Smooth muscle cell (in vitro differentiated cells): ENCODE results near the gene SAA4. TPM values are rescaled to one million over a fixed set of nuclear protein-coding genes. Genes with fewer than 3 reads are reported as not detected.

ENCODE experiments used
- DNase-seq: peaks from one replicate; lab custom pipeline; 2025; ENCODE audit not compliant: unreplicated experiment; lab: John Stamatoyannopoulos, UW
- H2AFZ ChIP-seq: fragments of 200-600 bp; sonication (generic); 2 replicates; pipeline ENCODE4 v1.6.0; 2016; ENCODE audit warnings: antibody characterized with exemption, low read depth, mild to moderate bottlenecking
- H3F3A ChIP-seq: fragments of 200-600 bp; sonication (generic); 2 replicates; pipeline ENCODE4 v1.6.0; 2017; ENCODE audit warnings: antibody characterized with exemption, low read depth
- H3K27ac ChIP-seq: fragments of 200-600 bp; sonication (generic); 2 replicates; pipeline ENCODE4 v1.5.1; 2016; ENCODE audit warnings: low read depth, mild to moderate bottlenecking
- H3K27me3 ChIP-seq: fragments of 200-600 bp; sonication (generic); 2 replicates; pipeline ENCODE4 v1.6.1; 2016; ENCODE audit warnings: low read depth, mild to moderate bottlenecking
- H3K36me3 ChIP-seq: fragments of 200-600 bp; sonication (generic); 2 replicates; pipeline ENCODE4 v1.5.1; 2016; ENCODE audit warnings: low read depth
- H3K4me1 ChIP-seq: fragments of 200-600 bp; sonication (generic); 2 replicates; pipeline ENCODE4 v1.5.1; 2016; ENCODE audit warnings: low read depth
- H3K4me2 ChIP-seq: fragments of 200-600 bp; sonication (generic); 2 replicates; pipeline ENCODE4 v1.6.0; 2016; ENCODE audit warnings: mild to moderate bottlenecking
- H3K4me3 ChIP-seq: fragments of 200-600 bp; sonication (generic); 2 replicates; pipeline ENCODE4 v1.5.1; 2016; ENCODE audit warnings: mild to moderate bottlenecking
- H3K79me2 ChIP-seq: fragments of 200-600 bp; sonication (generic); 2 replicates; pipeline ENCODE4 v1.6.0; 2016; ENCODE audit warnings: low read depth, mild to moderate bottlenecking
- H3K9ac ChIP-seq: fragments of 200-600 bp; sonication (generic); 2 replicates; pipeline ENCODE4 v1.6.0; 2016; ENCODE audit warnings: low read depth
- H3K9me3 ChIP-seq: fragments of 200-600 bp; sonication (generic); replicated peaks from 2 replicates; pipeline ENCODE4 v1.5.1; 2016; ENCODE audit warnings: low read depth
- H4K20me1 ChIP-seq: fragments of 200-600 bp; sonication (generic); 2 replicates; pipeline ENCODE4 v1.6.0; 2016; ENCODE audit warnings: low read depth
- WGBS: methylation state at CpG from one replicate; pipeline ENCODE4 v1.1.7; 2016; ENCODE audit warnings: low lambda C conversion rate; 5-methylcytosine and 5-hydroxymethylcytosine counted together
- polyA plus RNA-seq: library from polyadenylated mRNA; unstranded; fragments of >200 nt; fragmentation: Nextera tagmentation; extraction: Ambion mirVana; gene quantifications from 2 replicates; pipeline ENCODE4 v1.2.1, GENCODE V29; 2016
- total RNA-seq: library from RNA; depleted of rRNA; stranded (reverse); fragments of >200 nt; gene quantifications from 2 replicates; pipeline ENCODE4 v1.2.3, GENCODE V29; 2014
- TF ChIP-seq, protein P1 (sequence below): fragments of 200-600 bp; sonication (generic); IDR thresholded peaks from 2 replicates; pipeline ENCODE4 v1.5.1; 2017; ENCODE audit warnings: borderline replicate concordance, mild to moderate bottlenecking, antibody characterized with exemption; ENCODE audit not compliant: insufficient read depth, poor library complexity, severe bottlenecking

Gene SAA4
- total and polyA plus RNA-seq, 2 experiments from 2014 or later = not detected

DNA sequence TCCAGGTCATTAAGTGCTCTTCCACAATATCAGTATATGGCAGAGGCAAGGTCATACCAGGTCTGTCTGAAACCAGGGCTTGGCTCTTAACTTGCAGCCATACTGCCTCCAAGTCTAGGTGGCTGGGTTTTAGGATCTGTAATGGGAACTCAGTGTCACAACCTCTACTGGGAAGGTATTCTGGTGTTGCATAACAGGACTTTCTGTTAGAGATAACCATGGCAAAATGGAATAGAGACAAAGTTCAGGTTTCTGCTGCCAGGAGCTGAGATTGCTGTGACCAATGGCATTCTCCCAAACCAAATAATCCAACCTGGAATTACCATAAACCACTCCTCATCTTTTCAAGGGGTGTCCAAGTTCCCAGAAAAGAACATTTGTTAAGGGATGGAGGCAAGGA, 22.7 kb upstream of the SAA4 start:
- Histone ChIP-seq H3K4me3 (no peak overlapping the region), H2AFZ (no peak overlapping the region), H4K20me1 (no peaks in the 10 kb centered on the region), H3K27me3 (no peaks in the 10 kb centered on the region), H3K27ac (no peak overlapping the region), H3K36me3 (no peaks in the 10 kb centered on the region), H3K79me2 (no peaks in the 10 kb centered on the region), H3K4me2 (no peak overlapping the region), H3K9me3 (no peaks in the 10 kb centered on the region), H3K4me1 (no peaks in the 10 kb centered on the region), H3K9ac (no peak overlapping the region), H3F3A (no peaks in the 10 kb centered on the region)
- TF ChIP-seq, protein P1, sequence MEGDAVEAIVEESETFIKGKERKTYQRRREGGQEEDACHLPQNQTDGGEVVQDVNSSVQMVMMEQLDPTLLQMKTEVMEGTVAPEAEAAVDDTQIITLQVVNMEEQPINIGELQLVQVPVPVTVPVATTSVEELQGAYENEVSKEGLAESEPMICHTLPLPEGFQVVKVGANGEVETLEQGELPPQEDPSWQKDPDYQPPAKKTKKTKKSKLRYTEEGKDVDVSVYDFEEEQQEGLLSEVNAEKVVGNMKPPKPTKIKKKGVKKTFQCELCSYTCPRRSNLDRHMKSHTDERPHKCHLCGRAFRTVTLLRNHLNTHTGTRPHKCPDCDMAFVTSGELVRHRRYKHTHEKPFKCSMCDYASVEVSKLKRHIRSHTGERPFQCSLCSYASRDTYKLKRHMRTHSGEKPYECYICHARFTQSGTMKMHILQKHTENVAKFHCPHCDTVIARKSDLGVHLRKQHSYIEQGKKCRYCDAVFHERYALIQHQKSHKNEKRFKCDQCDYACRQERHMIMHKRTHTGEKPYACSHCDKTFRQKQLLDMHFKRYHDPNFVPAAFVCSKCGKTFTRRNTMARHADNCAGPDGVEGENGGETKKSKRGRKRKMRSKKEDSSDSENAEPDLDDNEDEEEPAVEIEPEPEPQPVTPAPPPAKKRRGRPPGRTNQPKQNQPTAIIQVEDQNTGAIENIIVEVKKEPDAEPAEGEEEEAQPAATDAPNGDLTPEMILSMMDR = no peak
- no peak for DNase-seq

DNA sequence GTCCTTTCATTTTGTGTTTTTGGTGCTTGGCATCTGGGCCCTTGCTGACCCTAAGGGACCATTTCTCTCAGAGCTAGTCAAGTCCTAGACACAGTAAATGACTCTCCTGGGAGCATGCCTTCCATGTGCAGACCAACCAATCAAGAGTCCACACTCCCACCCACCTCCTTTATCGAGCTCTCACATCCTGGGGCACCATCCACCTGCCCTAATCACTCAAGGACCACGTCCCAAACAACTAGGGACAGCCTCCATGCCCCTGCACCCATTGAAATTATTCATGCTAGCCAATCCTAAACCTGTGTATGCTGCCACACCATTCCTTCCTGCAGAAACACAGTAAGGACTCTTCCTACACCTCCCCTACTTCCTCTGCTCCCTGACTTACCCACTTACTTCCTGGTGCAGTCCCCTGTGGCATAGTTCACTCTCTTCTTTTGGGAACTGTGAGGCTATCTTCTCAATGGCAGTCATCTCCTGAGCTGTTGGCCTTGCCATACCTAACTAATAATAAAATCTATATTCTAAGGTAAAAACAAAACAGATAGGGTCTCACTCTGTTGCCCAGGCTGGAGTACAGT, 18.3 kb upstream of the SAA4 start:
- TF ChIP-seq, protein P1 = no peak
- no peak for DNase-seq
- Histone ChIP-seq H4K20me1 (no peaks in the 10 kb centered on the region), H3K4me1 (no peaks in the 10 kb centered on the region), H3K27ac (no peak overlapping the region), H3K36me3 (no peaks in the 10 kb centered on the region), H3K4me2 (no peak overlapping the region), H3K27me3 (no peaks in the 10 kb centered on the region), H2AFZ (no peak overlapping the region), H3K9ac (no peak overlapping the region), H3K9me3 (no peaks in the 10 kb centered on the region), H3K4me3 (no peak overlapping the region), H3F3A (no peaks in the 10 kb centered on the region), H3K79me2 (no peaks in the 10 kb centered on the region)
- WGBS = 87% methylated on average over 2 of the region's 2 CpGs

DNA sequence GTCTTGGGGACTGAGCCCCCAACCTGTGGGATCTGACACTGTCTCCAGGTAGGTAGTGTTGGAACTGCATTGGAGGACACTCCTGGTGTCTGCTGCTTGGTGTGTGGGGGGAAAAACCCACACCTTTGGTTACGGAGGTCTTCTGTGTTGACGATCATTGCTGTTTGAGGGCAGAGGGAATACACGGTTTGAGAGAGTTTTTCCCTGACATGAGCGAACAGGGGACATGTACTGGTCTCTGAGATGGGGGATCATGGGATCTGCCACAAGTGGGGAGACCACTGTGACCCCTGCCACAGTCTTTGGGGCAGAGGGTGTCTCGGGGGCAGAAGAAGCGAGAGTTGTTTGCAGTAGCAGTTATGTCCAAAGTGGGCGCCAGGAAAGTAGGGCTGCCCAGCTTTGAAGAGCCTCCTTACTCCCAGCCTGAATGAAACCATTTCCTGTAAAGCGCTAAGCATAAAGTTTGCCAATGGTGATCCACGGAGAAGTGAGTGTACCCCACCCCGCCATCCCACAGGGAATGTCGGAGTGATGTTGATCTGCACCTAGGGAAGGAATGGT, 17.3 kb upstream of the SAA4 start:
- Histone ChIP-seq H3K79me2 (no peaks in the 10 kb centered on the region), H3K4me3 (no peak overlapping the region), H3K4me2 (no peak overlapping the region), H3F3A (no peaks in the 10 kb centered on the region), H3K27ac (no peak overlapping the region), H3K27me3 (no peaks in the 10 kb centered on the region), H3K9me3 (no peaks in the 10 kb centered on the region), H3K4me1 (no peaks in the 10 kb centered on the region), H4K20me1 (no peaks in the 10 kb centered on the region), H2AFZ (no peak overlapping the region), H3K9ac (no peak overlapping the region), H3K36me3 (no peaks in the 10 kb centered on the region)
- no peak for DNase-seq
- TF ChIP-seq, protein P1 = no peak
- 85% methylated on average over 11 of the region's 11 CpGs for WGBS

DNA sequence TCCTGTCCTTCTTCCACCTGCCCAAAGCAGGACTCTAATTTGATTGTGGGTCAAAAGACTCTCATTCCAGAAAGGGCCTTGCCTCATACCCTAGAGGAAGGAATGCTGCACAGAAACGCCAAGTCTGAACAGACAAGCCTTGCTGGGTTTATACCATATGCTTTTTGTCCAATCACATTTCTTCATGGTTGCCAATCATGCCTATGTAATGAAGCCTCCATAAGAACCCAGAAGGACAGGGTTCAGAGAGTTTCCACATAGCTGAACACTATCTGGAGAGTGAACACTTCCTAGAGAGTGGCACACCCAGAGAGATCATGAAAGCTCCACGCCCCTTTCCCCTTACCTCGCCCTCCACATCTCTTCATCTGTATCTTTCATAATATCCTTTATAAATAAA, 16.6 kb upstream of the SAA4 start:
- Histone ChIP-seq H3K79me2 (no peaks in the 10 kb centered on the region), H3K9ac (no peak overlapping the region), H3F3A (no peaks in the 10 kb centered on the region), H3K4me1 (no peaks in the 10 kb centered on the region), H3K27me3 (no peaks in the 10 kb centered on the region), H3K4me2 (no peak overlapping the region), H2AFZ (no peak overlapping the region), H3K9me3 (no peaks in the 10 kb centered on the region), H3K36me3 (no peaks in the 10 kb centered on the region), H3K27ac (no peak overlapping the region), H4K20me1 (no peaks in the 10 kb centered on the region), H3K4me3 (no peak overlapping the region)
- WGBS = 91% methylated on average over 3 of the region's 3 CpGs
- DNase-seq = no peak
- TF ChIP-seq, protein P1 = no peak
